WI38 (cell line): Measurements from ENCODE around the gene FADS3.

Experiments used
- H3K4me3 ChIP-seq: 2 replicates; pipeline ENCODE4 v1.5.1; 2011; ENCODE audit warnings: low read depth, mild to moderate bottlenecking, control low read depth, low read length
- TF ChIP-seq, protein P1 (sequence below): IDR thresholded peaks from 2 replicates; pipeline ENCODE4 v1.5.1; 2012; ENCODE audit warnings: low read depth, mild to moderate bottlenecking, control low read depth, low read length

Gene FADS3

DNA sequence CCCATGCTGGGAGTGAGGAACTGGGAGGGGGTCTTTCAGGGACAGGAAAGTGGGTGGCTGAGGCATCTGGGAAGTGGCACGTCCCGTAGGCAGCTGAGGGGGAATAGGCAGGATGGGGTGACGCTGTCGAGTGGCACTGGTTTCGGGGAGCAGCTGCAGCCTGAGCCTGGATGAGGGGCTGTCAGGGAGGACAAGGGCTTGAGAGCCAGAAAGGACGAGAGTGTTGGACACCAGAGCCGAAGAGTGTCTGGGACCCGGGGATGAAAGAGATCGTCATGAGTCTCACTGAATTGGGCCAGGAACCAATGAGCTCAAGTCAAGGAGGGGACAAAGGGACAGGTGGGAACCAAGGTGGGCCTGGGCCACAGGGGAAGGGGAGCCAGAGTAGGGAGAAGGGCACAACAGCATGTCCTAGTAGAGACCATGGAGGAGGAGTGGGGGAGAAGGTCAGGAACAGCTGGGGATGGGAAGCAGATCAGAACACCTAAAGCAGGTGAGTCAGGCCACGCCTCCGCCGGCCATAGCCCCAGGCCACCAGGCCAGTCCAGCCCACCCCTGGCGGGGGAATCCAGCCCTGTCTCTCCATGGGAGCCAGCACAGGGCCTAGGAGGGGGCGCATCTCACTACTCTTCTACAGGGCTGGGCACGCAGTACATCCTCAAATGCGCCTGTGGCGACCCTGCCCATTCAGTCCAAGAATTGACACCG is 21.8 kb upstream of the FADS3 start:
- TF ChIP-seq, protein P1, sequence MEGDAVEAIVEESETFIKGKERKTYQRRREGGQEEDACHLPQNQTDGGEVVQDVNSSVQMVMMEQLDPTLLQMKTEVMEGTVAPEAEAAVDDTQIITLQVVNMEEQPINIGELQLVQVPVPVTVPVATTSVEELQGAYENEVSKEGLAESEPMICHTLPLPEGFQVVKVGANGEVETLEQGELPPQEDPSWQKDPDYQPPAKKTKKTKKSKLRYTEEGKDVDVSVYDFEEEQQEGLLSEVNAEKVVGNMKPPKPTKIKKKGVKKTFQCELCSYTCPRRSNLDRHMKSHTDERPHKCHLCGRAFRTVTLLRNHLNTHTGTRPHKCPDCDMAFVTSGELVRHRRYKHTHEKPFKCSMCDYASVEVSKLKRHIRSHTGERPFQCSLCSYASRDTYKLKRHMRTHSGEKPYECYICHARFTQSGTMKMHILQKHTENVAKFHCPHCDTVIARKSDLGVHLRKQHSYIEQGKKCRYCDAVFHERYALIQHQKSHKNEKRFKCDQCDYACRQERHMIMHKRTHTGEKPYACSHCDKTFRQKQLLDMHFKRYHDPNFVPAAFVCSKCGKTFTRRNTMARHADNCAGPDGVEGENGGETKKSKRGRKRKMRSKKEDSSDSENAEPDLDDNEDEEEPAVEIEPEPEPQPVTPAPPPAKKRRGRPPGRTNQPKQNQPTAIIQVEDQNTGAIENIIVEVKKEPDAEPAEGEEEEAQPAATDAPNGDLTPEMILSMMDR: no peak

DNA sequence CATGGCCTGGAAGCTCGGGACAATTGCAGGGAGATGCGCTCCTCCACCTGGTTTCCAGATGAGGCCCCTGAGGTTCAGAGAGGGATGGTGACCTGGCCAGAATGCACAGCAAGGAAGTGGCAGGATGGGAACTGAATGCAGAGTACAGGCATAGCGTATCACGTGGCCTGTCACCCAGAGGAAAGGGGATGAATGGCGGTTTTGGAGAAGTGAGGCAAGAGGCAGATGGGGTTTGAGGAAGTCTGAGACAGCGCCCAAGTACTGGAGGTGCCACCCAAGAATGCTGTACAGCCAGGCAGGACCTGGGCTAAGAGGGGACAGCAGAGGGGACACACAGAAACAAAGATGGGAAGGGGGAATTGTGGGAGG is 21.2 kb upstream of the FADS3 start:
- TF ChIP-seq, protein P1: no peak

More for the DNA sequence above, 21.8 kb upstream of the FADS3 start:
- no peak overlapping the region for H3K4me3 ChIP-seq

DNA sequence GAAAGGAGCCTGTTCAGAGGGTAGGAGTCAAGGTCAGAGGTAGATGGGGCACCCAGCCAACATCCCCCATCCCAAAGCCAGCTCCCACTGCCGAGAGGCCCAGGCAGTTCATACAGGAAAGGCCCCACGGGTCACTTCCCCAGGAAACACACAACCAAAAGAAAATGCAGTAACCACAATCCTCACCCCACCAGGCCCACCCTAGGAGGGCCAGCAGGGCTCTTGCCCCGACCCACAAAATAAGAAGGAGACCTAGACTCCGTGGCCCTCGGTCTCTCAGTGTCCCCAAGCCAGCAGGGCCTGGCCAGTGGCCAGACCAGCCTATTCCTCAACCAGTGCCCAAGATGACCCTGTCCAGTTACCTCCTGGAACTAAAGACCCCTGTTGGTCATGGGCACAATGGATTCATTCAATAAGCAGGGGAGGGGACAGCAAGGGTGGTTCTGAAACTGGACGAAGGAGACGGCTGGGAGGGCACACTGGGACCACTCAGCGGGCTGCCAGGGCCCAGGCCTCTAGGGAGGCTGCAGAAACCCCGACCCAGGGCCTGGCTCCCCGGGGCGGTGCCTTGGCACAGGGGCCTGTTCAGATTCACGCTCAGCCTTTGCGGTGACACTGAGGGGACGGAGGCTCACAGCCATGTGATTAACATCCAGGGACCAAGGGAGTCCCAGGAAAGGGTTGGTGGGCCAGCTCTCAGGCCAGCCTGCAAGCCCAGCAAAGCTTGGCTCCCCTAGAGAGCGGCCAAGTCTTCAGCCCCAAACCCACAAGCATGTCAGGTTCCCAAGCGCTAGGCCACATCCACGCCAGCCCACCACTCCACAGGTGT is 20.6 kb upstream of the FADS3 start:
- TF ChIP-seq, protein P1: no peak
- H3K4me3 ChIP-seq: no peak overlapping the region

More for the DNA sequence above, 21.2 kb upstream of the FADS3 start:
- no peak overlapping the region for H3K4me3 ChIP-seq

DNA sequence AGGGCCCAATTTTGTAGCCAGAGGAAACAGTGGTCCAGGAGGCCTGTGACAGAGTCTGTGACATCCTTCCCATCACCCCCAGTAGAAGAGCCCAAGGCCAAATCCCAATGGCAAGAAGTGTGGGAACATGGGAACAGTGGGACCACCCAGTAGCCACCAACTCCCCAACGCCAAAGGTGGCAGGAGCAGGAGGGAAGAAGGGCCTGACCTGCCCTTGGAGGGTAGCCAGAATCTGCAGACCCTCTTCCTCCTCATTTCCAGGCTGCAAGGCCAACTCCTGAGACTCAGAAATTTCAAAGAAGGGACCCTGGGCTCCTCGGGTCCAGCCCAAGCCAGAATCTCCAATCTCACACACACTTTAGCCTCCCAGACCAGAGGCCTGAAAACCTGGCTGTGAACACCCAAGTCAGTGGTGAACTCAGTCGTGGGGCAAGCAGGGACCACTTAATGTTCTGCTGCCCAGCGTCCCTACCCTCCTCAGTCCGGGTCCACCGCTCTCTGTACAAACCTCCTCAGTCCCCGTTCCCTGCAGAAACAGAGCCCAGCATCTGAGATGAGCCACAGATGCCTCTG is 19.9 kb upstream of the FADS3 start:
- TF ChIP-seq, protein P1: no peak

DNA sequence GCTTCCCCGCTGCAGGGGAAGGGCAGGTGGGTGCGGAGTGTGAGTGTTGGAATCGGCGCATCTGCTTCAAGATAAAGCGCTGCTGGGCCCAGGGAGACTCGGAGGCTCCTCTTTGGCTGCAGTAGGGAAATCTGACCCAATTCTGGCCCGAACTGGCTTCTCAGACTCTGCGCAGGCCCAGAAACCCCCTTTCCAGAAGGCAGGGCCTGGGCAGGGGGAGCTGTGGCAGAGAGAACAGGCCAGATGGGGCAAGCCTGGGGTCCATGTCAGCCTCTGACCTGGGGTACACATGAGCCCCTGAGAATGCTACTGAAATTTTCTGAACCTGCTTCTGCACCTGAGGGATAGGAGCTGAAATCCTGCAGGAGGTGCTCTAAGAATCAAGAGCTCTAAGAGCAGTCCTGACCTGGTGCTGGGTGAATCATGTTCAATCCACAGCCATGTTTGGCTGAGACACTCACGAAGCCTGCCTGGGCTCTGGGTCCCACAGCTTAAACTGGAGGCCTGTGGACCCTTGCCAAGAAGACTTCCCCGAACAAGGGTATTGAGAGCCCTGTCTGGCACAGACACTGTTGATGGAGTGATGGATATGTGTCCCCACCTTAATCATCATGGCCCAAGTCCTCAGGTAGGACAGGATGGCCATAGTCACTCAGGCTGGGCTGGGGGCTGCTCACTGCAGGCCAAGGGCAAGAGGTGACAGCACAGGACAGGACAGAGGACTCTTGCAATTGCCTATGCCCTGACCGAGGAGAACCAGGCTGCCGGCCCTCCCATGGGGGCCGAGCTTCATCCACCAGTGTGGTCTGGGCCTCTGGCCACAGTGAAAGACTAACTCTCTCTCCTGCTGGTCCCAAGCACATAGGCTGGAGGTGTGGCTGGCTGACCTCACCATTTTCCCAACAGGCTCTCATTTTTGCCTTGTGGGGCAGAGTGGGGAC is 19.1 kb upstream of the FADS3 start:
- H3K4me3 ChIP-seq: no peak overlapping the region
- TF ChIP-seq, protein P1: no peak

More for the DNA sequence above, 19.9 kb upstream of the FADS3 start:
- no peak overlapping the region for H3K4me3 ChIP-seq

DNA sequence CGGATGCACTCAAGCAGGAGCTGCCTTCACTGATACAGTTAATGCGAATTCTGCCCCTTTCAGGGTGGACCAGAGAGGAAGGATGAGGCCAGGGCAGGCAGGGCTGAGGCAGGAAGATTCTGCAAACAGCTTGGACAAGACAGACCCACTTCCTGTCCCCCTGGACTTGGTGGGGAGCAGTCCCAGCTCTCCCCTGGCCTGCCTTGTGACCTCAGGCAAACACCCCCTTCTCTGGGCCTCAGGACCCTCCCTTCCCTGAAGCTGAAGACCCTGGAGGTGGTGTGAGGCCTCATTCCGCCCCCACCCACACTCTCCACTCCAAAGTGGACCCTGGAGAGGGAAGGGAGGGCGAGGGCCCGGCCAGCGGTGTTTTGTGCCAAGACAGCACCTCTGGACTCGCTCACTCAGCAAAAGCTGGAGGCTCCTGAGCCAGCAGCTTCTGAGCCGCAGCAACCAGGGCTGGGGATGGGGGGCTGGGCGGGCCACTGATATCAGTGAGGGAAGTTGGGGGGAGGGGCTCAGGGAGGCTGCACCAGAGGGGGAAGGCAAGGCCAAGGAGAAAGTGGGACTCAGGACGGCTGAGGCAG is 17.5 kb upstream of the FADS3 start:
- TF ChIP-seq, protein P1: no peak
- no peak overlapping the region for H3K4me3 ChIP-seq
